Measurements from ENCODE around the gene CENPP. TPM values are rescaled to one million over a fixed set of nuclear protein-coding genes. Genes with fewer than 3 reads are reported as not detected.
A peak's percentile ranks its signal among the peaks of the same experiment; 100 is the strongest.

Gene CENPP
- total RNA-seq, 1 donor from 2014 or later = 5.4 TPM

DNA sequence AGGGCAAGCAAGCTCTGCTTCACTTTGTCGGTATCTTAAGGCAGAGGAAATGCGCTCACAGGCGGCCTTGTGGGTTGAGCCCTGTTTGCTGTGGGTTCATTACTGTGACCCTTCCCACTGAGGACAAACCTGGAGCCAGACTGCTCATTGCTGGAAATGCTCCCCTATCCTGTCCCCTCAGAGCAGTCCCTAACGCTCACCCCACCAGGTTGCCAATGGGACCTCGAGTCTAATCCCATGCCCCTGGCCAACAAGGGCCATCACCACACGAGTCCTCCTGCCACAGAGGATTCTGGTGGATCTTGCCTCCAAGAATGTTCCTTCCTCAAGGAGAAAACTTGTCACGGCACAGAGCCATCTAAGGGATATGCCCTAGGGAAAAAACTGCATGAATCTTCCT is 329.6 kb downstream of the CENPP start:
- DNase-seq = no peak
- peaks cover 37% of the 10 kb centered on the region for H3K4me1 ChIP-seq
- H3K27me3 ChIP-seq (ENCODE audit: low read depth) = no peaks in the 10 kb centered on the region
- H3K9me3 ChIP-seq (replicated peaks) = no peaks in the 10 kb centered on the region
- TF ChIP-seq, protein P1, sequence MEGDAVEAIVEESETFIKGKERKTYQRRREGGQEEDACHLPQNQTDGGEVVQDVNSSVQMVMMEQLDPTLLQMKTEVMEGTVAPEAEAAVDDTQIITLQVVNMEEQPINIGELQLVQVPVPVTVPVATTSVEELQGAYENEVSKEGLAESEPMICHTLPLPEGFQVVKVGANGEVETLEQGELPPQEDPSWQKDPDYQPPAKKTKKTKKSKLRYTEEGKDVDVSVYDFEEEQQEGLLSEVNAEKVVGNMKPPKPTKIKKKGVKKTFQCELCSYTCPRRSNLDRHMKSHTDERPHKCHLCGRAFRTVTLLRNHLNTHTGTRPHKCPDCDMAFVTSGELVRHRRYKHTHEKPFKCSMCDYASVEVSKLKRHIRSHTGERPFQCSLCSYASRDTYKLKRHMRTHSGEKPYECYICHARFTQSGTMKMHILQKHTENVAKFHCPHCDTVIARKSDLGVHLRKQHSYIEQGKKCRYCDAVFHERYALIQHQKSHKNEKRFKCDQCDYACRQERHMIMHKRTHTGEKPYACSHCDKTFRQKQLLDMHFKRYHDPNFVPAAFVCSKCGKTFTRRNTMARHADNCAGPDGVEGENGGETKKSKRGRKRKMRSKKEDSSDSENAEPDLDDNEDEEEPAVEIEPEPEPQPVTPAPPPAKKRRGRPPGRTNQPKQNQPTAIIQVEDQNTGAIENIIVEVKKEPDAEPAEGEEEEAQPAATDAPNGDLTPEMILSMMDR (IDR thresholded peaks at IDR 0.05; ENCODE audit: borderline replicate concordance) = no peak
- intact Hi-C loops (cut with micrococcal nuclease) = no loop called here
- no peak overlapping the region for H3K4me3 ChIP-seq
- peak overlapping the region; percentile 34 for H3K27ac ChIP-seq (replicated peaks)
- peaks cover 27% of the 10 kb centered on the region for H3K36me3 ChIP-seq

DNA sequence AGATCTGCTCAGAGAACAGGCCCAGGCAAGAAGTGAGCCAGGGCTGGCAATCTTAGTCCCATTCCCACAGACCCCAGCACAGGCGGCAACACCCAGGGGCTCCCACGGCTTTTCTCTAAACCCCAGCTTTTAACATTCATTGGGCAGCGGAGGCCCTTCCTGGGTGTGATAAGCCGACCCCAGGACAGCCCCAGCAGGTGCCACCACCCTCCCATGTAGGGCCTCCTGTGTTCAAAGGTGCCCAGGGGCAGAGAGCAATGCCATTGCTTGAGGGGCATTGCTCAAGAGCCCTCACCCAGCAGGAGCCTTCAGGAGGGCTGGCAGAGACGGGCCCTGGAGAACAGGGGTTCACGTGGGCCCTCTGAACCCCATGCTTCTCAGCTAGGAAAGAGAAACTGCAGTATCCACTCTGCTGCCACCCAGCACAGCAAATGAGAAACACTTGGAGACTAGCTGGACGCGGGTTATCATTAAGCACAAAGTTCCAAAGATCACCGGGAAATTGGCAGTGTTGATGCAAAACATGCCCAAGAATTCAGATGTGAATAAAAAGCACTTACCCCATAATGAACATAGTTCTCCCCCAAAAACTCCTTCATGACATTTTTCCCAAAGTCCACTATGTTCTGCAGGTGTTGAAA is 330.3 kb downstream of the CENPP start:
- TF ChIP-seq, protein P1 (IDR thresholded peaks at IDR 0.05; ENCODE audit: borderline replicate concordance) = no peak
- peaks cover 26% of the 10 kb centered on the region for H3K36me3 ChIP-seq
- intact Hi-C loops (cut with micrococcal nuclease) = no loop called here
- no peak overlapping the region for H3K4me3 ChIP-seq
- H3K4me1 ChIP-seq = peaks cover 37% of the 10 kb centered on the region
- DNase-seq = no peak
- no peak overlapping the region for H3K27ac ChIP-seq (replicated peaks)
- H3K27me3 ChIP-seq (ENCODE audit: low read depth) = no peaks in the 10 kb centered on the region
- H3K9me3 ChIP-seq (replicated peaks) = no peaks in the 10 kb centered on the region

DNA sequence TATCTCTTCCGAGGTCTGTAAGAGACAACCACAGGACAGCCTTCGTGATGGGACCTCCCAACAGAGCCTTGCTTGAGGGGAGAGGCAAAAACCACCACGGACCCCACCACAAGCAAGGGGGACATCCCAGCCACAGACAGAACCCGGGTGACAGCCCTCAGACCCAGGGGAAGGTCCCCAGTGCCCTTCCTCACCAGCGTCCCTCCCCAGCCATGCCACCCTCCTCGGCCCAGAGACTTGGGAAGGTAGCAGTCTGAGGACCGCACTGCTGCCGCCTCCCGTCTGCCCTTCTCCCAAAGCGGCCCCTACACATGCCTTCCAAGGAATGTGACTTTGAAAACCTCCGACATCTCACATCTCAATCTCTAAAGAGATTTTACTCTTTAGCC is 330.8 kb downstream of the CENPP start:
- Histone ChIP-seq H3K27ac (replicated peaks) (no peak overlapping the region), H3K4me3 (no peak overlapping the region), H3K36me3 (peaks cover 25% of the 10 kb centered on the region), H3K9me3 (replicated peaks) (no peaks in the 10 kb centered on the region), H3K27me3 (ENCODE audit: low read depth) (no peaks in the 10 kb centered on the region), H3K4me1 (peaks cover 35% of the 10 kb centered on the region)
- TF ChIP-seq, protein P1 (IDR thresholded peaks at IDR 0.05; ENCODE audit: borderline replicate concordance) = no peak
- intact Hi-C loops (cut with micrococcal nuclease) = no loop called here
- DNase-seq = no peak

DNA sequence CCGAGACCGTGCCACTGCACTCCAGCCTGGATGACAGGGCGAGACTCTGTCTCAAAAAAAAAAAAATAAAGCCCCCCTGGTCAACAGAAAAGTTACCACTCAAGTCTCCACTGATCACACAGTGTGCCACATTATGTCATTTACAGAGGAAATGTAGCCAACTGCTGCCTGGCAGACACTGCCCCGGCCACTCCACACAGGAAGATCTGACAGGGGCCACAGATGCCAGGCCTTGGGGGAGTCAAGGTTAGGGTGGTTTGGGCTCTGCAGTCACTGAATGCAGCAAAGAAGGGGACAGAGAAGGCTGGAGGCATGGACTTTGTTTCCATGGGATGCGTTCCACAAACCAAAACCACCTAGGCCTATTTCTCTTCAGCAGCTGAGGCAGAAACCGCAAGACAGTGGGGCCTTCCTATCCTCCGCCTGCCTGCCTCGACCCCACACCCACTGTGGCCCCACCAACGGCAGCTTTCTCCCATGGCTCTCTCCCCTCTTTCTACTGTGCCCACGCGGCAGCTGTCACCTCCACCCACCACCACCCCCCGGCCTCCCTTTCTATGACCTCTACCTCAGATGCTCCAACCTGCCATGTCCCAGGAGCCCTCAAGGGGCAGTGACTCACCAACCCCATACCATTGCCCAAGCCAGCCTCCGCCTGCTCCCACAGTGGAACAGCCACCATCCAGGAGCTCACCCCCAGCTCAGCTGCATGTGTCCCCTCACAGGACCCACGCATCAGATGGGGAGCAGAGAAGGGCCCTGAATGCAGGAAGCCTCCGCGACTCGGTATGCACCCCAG is 331.7 kb downstream of the CENPP start:
- TF ChIP-seq, protein P1 (IDR thresholded peaks at IDR 0.05; ENCODE audit: borderline replicate concordance) = no peak
- no peak overlapping the region for H3K27ac ChIP-seq (replicated peaks)
- no peak for DNase-seq

DNA sequence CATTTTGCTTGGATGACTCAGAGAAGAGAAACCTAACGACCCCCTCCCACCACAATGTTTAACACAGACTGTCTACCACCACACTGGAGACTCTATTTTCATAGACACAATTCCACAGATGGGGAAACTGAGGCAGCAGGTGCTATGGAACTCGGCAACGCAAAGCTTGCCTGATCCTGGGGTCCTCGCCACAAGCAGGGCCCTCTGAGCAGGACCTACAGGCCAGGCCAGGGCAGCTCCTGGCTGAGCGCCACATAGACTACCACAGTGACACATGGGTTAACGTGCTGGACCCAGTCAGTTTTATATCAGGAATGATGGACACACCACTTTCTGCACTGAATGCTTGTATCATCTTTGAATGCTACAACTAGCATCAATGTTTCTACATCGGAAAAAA is 332.4 kb downstream of the CENPP start:
- H3K27me3 ChIP-seq (ENCODE audit: low read depth) = no peaks in the 10 kb centered on the region
- peaks cover 34% of the 10 kb centered on the region for H3K4me1 ChIP-seq
- TF ChIP-seq, protein P1 (IDR thresholded peaks at IDR 0.05; ENCODE audit: borderline replicate concordance) = no peak
- no peaks in the 10 kb centered on the region for H3K9me3 ChIP-seq (replicated peaks)
- no peak for DNase-seq
- intact Hi-C loops (cut with micrococcal nuclease) = no loop called here
- no peak overlapping the region for H3K27ac ChIP-seq (replicated peaks)
- peaks cover 17% of the 10 kb centered on the region for H3K36me3 ChIP-seq
- H3K4me3 ChIP-seq = no peak overlapping the region

More for the DNA sequence above, 331.7 kb downstream of the CENPP start:
- intact Hi-C loops (cut with micrococcal nuclease) = no loop called here
- H3K4me1 ChIP-seq = peaks cover 34% of the 10 kb centered on the region
- peaks cover 17% of the 10 kb centered on the region for H3K36me3 ChIP-seq
- H3K27me3 ChIP-seq (ENCODE audit: low read depth) = no peaks in the 10 kb centered on the region
- H3K9me3 ChIP-seq (replicated peaks) = no peaks in the 10 kb centered on the region
- no peak overlapping the region for H3K4me3 ChIP-seq

Measured in left ventricle myocardium inferior (tissue), 1 donor.